Colonic mucosa (tissue), 4 donors: ENCODE results near the gene FRYL. TPM values are rescaled to one million over a fixed set of nuclear protein-coding genes. Genes with fewer than 3 reads are reported as not detected.
"Not testable (repeated sequence)": the region's sequence is repeated elsewhere in the genome, so short reads cannot be mapped to it uniquely, and the experiment has no call there.

Experiments used
- DNase-seq: peaks from one replicate; pipeline ENCODE4 v3.0.0-alpha.2; 2020
- H3K27ac ChIP-seq: fragments of 200-600 bp; one replicate; pipeline ENCODE4 v1.8.0; 2021
- H3K27me3 ChIP-seq: fragments of 200-600 bp; one replicate; pipeline ENCODE4 v1.8.0; 2021
- H3K36me3 ChIP-seq: fragments of 200-600 bp; one replicate; pipeline ENCODE4 v1.8.0; 2021
- H3K4me1 ChIP-seq: fragments of 200-600 bp; one replicate; pipeline ENCODE4 v1.8.0; 2021; ENCODE audit warnings: mild to moderate bottlenecking
- H3K4me3 ChIP-seq: fragments of 200-600 bp; one replicate; pipeline ENCODE4 v1.8.0; 2021
- H3K9ac ChIP-seq, 2 donors: one replicate each; pipeline ENCODE4 v1.7.0; 2013; ENCODE audit warnings: control low read depth in 2 of 2, low read depth in 2 of 2, low read length in 2 of 2
- H3K9me3 ChIP-seq: fragments of 200-600 bp; one replicate; pipeline ENCODE4 v1.8.0; 2021
- intact Hi-C: fragments of 100-400 bp; cut with DNase I; formaldehyde crosslinking; loops from one replicate; pipeline ENCODE4 v1.14.1; 2022
- total RNA-seq, 2 donors: library from RNA; stranded (reverse); fragmentation: NEBNext Ultra II Directional in 1 of 2; extraction: Animal tissue kit (Norgen Biotek cat#: 25700) in 1 of 2; gene quantifications; one replicate each; pipeline ENCODE4 v1.2.1, GENCODE V29; 2021
- TF ChIP-seq, protein P1 (sequence below): fragments of 200-600 bp; IDR thresholded peaks from one replicate; pipeline ENCODE4 v1.8.0; 2022; ENCODE audit warnings: antibody characterized with exemption, mild to moderate bottlenecking
- donor health status: healthy.
- donor health status: DM: no; HTN: no; CAD: no.
- donor health status: DM: no; HTN: no; CAD: no.

The FRYL gene
- total RNA-seq, 2 donors from 2014 or later = 193 to 292 TPM

GRCh38 chr4:48722509-48723446 is 57.3 kb downstream of the FRYL start:
- no peak overlapping the region for H3K4me3 ChIP-seq
- TF ChIP-seq, protein P1, sequence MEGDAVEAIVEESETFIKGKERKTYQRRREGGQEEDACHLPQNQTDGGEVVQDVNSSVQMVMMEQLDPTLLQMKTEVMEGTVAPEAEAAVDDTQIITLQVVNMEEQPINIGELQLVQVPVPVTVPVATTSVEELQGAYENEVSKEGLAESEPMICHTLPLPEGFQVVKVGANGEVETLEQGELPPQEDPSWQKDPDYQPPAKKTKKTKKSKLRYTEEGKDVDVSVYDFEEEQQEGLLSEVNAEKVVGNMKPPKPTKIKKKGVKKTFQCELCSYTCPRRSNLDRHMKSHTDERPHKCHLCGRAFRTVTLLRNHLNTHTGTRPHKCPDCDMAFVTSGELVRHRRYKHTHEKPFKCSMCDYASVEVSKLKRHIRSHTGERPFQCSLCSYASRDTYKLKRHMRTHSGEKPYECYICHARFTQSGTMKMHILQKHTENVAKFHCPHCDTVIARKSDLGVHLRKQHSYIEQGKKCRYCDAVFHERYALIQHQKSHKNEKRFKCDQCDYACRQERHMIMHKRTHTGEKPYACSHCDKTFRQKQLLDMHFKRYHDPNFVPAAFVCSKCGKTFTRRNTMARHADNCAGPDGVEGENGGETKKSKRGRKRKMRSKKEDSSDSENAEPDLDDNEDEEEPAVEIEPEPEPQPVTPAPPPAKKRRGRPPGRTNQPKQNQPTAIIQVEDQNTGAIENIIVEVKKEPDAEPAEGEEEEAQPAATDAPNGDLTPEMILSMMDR = no peak
- no peak overlapping the region for H3K9ac ChIP-seq
- no peaks in the 10 kb centered on the region for H3K36me3 ChIP-seq
- H3K27ac ChIP-seq = no peak overlapping the region
- intact Hi-C loops = no loop called here
- DNase-seq = no peak
- H3K4me1 ChIP-seq = no peaks in the 10 kb centered on the region
- no peaks in the 10 kb centered on the region for H3K27me3 ChIP-seq
- H3K9me3 ChIP-seq = no peaks in the 10 kb centered on the region

DNA sequence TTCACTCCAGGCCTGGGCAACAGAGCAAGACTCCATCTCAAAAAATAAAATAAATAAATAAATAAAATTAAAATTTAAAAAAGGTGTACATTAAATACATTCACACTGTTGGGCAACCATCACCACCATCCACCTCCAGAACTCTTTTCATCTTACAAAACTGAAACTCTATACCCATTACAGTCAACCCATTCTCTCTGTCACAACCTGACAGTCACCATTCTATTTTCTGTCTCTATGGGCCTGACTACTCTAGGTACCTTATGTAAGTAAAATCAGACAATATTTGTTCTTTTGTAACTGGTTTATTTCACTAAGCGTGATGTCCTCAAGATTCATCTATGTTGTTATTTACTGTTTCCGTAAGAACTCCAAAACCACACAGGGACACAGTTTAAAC is 59.6 kb downstream of the FRYL start:
- H3K9ac ChIP-seq = no peak overlapping the region
- H3K27ac ChIP-seq = no peak overlapping the region
- H3K4me1 ChIP-seq = no peaks in the 10 kb centered on the region
- H3K27me3 ChIP-seq = no peaks in the 10 kb centered on the region
- intact Hi-C loops = no loop called here
- H3K9me3 ChIP-seq = no peaks in the 10 kb centered on the region
- H3K4me3 ChIP-seq = no peak overlapping the region
- TF ChIP-seq, protein P1 = no peak
- DNase-seq = no peak
- no peaks in the 10 kb centered on the region for H3K36me3 ChIP-seq

DNA sequence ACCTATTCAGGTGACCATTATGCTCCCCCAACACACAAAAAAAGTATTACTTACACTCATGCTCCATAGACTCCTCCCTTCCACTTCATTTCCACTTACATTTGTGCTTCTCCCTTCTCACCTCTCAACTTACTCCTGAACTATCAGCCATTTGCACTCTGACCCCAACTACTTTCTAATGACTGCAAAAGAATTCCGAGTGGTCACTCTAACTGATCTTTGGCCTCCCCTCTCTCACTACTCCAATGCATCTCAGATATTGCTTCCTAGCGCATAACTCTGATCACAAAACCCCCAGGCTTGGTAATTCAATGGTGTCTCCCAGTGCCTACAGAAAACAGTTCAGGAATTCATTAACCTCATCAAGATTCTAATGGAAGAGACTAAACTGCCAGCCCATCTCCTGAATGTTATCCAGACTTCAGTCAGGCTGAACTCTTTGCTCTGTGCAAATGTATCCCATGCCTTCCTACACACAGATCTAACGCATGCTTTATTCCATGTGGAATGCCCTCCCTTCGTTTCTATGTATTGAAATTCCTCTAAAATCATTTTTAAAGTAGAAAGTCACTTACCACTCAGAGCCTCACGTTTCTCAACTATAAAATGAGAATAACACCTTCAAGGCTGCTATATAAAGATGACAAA is 61.1 kb downstream of the FRYL start:
- no peak overlapping the region for H3K9ac ChIP-seq
- no peak overlapping the region for H3K4me3 ChIP-seq
- no peaks in the 10 kb centered on the region for H3K36me3 ChIP-seq
- intact Hi-C loops = no loop called here
- H3K4me1 ChIP-seq = no peaks in the 10 kb centered on the region
- H3K9me3 ChIP-seq = no peaks in the 10 kb centered on the region
- TF ChIP-seq, protein P1 = no peak
- no peaks in the 10 kb centered on the region for H3K27me3 ChIP-seq
- no peak overlapping the region for H3K27ac ChIP-seq
- DNase-seq = no peak

- H3K4me1 ChIP-seq, H3K9me3 ChIP-seq, H3K36me3 ChIP-seq, intact Hi-C loops, H3K27ac ChIP-seq, H3K9ac ChIP-seq, H3K4me3 ChIP-seq, H3K27me3 ChIP-seq, DNase-seq: not testable (repeated sequence)
Measured at GRCh38 chr4:48716285-48716684, 63.8 kb downstream of the FRYL start.

DNA sequence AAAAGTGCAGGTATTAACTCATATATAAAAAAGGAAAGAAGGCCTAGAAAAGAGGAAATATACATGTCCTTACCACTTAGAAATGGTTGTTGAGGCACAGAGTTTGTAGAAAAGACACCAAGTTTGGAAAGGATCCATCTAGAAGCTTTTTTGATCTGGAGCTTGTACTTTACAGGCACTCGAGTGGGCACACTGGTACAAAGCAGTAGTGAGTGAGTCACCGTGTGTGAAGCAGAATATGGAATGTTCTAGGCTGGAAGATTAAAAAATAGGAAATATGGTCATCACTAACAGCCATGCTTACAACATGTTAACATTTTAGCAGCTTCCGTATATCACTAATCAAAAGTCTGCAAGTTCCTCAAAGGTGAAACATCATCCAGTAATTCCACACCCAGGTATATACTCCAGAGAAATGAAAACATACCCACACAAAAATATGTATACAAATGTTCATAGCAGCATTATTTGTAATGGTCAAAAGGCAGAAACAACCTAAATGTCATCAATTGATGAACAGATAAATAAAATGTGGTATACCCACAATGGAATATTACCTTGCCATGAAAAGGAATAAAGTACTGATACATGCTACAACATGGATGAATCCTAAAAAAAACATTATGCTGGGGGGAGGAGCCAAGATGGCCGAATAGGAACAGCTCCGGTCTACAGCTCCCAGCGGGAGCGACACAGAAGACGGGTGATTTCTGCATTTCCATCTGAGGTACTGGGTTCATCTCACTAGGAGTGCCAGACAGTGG is 69.5 kb downstream of the FRYL start:
- DNase-seq = no peak
- H3K9ac ChIP-seq = no peak overlapping the region
- intact Hi-C loops = no loop called here
- no peaks in the 10 kb centered on the region for H3K9me3 ChIP-seq
- no peaks in the 10 kb centered on the region for H3K27me3 ChIP-seq
- no peaks in the 10 kb centered on the region for H3K4me1 ChIP-seq
- no peak overlapping the region for H3K27ac ChIP-seq
- TF ChIP-seq, protein P1 = no peak
- no peak overlapping the region for H3K4me3 ChIP-seq
- H3K36me3 ChIP-seq = no peaks in the 10 kb centered on the region
